Erythroblast (primary cell): Measurements from ENCODE around the gene GPR176.

Experiments used
- GATA1 ChIP-seq: IDR thresholded peaks from 2 replicates; pipeline ENCODE4 v1.6.1; 2011; ENCODE audit warnings: low read depth, mild to moderate bottlenecking, control low read depth, low read length, moderate library complexity
- POLR2A ChIP-seq: IDR thresholded peaks from 2 replicates; pipeline ENCODE4 v1.6.1; 2011; ENCODE audit warnings: mild to moderate bottlenecking, low read length

GRCh38 chr15:39856357-39856756 lies 63.7 kb downstream of the GPR176 start:
- TF ChIP-seq POLR2A (no peak), GATA1 (no peak)
